Activated T-helper 9 cell treated with anti-CD3 and anti-CD28 coated beads, Interleukin-2, amount 50 U/mL, for 16 hours (primary cell): ENCODE data around the gene PLXNA2.

Source experiments
- DNase-seq: peaks from one replicate; pipeline ENCODE4 v3.0.0-alpha.2; 2020; ENCODE audit warnings: low read depth

PLXNA2 gene

GRCh38 chr1:208015255-208015654, 228.9 kb downstream of the PLXNA2 start:
- no peak for DNase-seq

- no peak for DNase-seq
Measured at GRCh38 chr1:208013210-208013609, 231.0 kb downstream of the PLXNA2 start.

GRCh38 chr1:208012721-208013120, 231.5 kb downstream of the PLXNA2 start:
- DNase-seq: no peak

- no peak for DNase-seq
Measured at GRCh38 chr1:208010487-208011071, 233.6 kb downstream of the PLXNA2 start.

- no peak for DNase-seq
Measured at GRCh38 chr1:208009706-208010444, 234.3 kb downstream of the PLXNA2 start.

GRCh38 chr1:208009303-208009702, 234.9 kb downstream of the PLXNA2 start:
- DNase-seq: no peak

- DNase-seq: no peak
Measured at GRCh38 chr1:208008534-208008933, 235.7 kb downstream of the PLXNA2 start.

- no peak for DNase-seq
Measured at GRCh38 chr1:208007938-208008342, 236.2 kb downstream of the PLXNA2 start.

GRCh38 chr1:208007319-208007937, 236.8 kb downstream of the PLXNA2 start:
- no peak for DNase-seq

- DNase-seq: no peak
Measured at GRCh38 chr1:208006258-208006920, 237.8 kb downstream of the PLXNA2 start.

- no peak for DNase-seq
Measured at GRCh38 chr1:208004851-208005250, 239.3 kb downstream of the PLXNA2 start.

- DNase-seq: no peak
Measured at GRCh38 chr1:208003241-208003640, 240.9 kb downstream of the PLXNA2 start.

- no peak for DNase-seq
Measured at GRCh38 chr1:208002672-208003071, 241.5 kb downstream of the PLXNA2 start.

GRCh38 chr1:208002078-208002477, 242.1 kb downstream of the PLXNA2 start:
- no peak for DNase-seq

GRCh38 chr1:208000504-208000903, 243.7 kb downstream of the PLXNA2 start:
- no peak for DNase-seq

GRCh38 chr1:207999972-208000371, 244.2 kb downstream of the PLXNA2 start:
- no peak for DNase-seq

- no peak for DNase-seq
Measured at GRCh38 chr1:207999274-207999915, 244.8 kb downstream of the PLXNA2 start.

- DNase-seq: no peak
Measured at GRCh38 chr1:207998691-207999090, 245.5 kb downstream of the PLXNA2 start.

GRCh38 chr1:207997486-207998268, 246.5 kb downstream of the PLXNA2 start:
- DNase-seq: peak; percentile 4

GRCh38 chr1:207996636-207997035, 247.5 kb downstream of the PLXNA2 start:
- DNase-seq: no peak

GRCh38 chr1:207995576-207995975, 248.6 kb downstream of the PLXNA2 start:
- DNase-seq: no peak
